GM13976 (cell line): ENCODE data around the gene TMEM51.

Experiments
- DNase-seq: peaks from one replicate; pipeline ENCODE4 v3.0.0; 2012; ENCODE audit warnings: low spot score
- CTCF ChIP-seq: IDR thresholded peaks from 2 replicates; pipeline ENCODE4 v1.5.1; 2012; ENCODE audit warnings: borderline replicate concordance, mild to moderate bottlenecking; ENCODE audit not compliant: insufficient read depth; ENCODE audit errors: extremely low read depth, missing control alignments, control extremely low read depth
- in situ Hi-C: fragments of 300-500 bp; cut with MboI; formaldehyde crosslinking; loops from one replicate; pipeline ENCODE4 v1.12.0; 2022; ENCODE audit warnings: low sequenced_read_pairs, mixed read lengths, inconsistent platforms; ENCODE audit not compliant: unreplicated experiment

Gene TMEM51

GRCh38 chr1:15259622-15260007, 106.1 kb downstream of the TMEM51 start:
- DNase-seq: no peak
- TF ChIP-seq CTCF: no peak
- in situ Hi-C loops: no loop called here

- no peak for DNase-seq
- no peak for TF ChIP-seq CTCF
- in situ Hi-C loops: no loop called here
Measured at GRCh38 chr1:15260418-15261154, 107.0 kb downstream of the TMEM51 start.

GRCh38 chr1:15261155-15262002, 107.8 kb downstream of the TMEM51 start:
- DNase-seq: peak; percentile 43
- in situ Hi-C loops: no loop called here
- TF ChIP-seq CTCF: no peak

- no peak for TF ChIP-seq CTCF
- in situ Hi-C loops: no loop called here
- DNase-seq: no peak
Measured at GRCh38 chr1:15262003-15262377, 108.4 kb downstream of the TMEM51 start.

GRCh38 chr1:15262706-15263105, 109.2 kb downstream of the TMEM51 start:
- DNase-seq: no peak
- in situ Hi-C loops: no loop called here
- TF ChIP-seq CTCF: no peak

- DNase-seq: no peak
- in situ Hi-C loops: no loop called here
- TF ChIP-seq CTCF: no peak
Measured at GRCh38 chr1:15264769-15265168, 111.2 kb downstream of the TMEM51 start.
